IPS-20b (cell line): Measurements from ENCODE around the gene BAMBI.

ENCODE experiments used
- H3K27ac ChIP-seq: one replicate; pipeline ENCODE4 v1.5.1; 2013; ENCODE audit warnings: low read length
- H3K27me3 ChIP-seq: 2 replicates; pipeline ENCODE4 v1.6.1; 2013; ENCODE audit warnings: mild to moderate bottlenecking, low read length, inconsistent platforms; ENCODE audit not compliant: insufficient read depth
- H3K36me3 ChIP-seq: 2 replicates; pipeline ENCODE4 v1.6.1; 2013; ENCODE audit warnings: low read depth, mild to moderate bottlenecking, inconsistent platforms, low read length, moderate library complexity; ENCODE audit not compliant: insufficient read depth
- H3K4me1 ChIP-seq: 2 replicates; pipeline ENCODE4 v1.6.1; 2013; ENCODE audit warnings: mild to moderate bottlenecking, control low read depth, inconsistent platforms, low read length, moderate library complexity; ENCODE audit not compliant: insufficient read depth
- H3K4me3 ChIP-seq: 2 replicates; pipeline ENCODE4 v1.5.1; 2013; ENCODE audit warnings: mild to moderate bottlenecking, low read length, inconsistent platforms
- H3K9ac ChIP-seq: 2 replicates; pipeline ENCODE4 v1.6.1; 2013; ENCODE audit warnings: low read depth, mild to moderate bottlenecking, inconsistent platforms, low read length, moderate library complexity
- H3K9me3 ChIP-seq: 2 replicates; pipeline ENCODE4 v1.6.1; 2013; ENCODE audit warnings: mild to moderate bottlenecking, low read depth, low read length, inconsistent platforms; ENCODE audit not compliant: insufficient read depth

BAMBI gene

DNA sequence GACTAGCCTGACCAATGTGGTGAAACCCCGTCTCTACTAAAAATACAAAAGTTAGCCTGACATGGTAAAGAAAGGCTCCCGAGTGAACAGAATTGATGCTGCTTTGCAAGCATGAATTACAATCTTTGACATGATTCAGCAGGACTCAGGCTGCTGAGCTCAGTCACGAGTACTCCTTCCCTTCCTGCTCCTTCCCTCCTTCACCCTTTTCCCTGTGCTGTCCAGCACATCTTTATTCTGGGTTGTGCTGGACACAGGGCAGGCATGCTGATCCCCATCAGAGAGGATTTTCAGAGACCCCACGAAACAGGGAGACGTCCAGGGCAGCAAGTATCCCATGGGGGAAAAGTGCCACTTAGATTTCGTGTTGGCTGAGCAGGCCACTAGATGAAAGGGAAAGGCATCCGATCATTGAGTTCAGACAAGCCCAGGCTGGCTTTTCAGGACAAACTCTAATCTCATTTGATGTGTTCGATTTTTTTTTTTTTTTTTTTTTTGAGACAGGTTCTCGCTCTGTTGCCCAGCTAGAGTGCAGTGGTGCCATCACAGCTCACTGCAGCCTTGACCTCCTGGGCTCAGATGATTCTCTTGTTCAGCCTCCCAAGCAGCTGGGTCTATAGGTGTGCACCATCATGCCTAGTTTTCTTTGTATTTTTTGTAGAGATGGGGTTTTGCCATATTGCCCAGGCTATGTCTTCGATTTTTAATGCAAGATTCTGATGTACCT, 36.5 kb downstream of the BAMBI start:
- H3K9me3 ChIP-seq, result no peaks in the 10 kb centered on the region
- H3K36me3 ChIP-seq, result no peaks in the 10 kb centered on the region
- no peak overlapping the region for H3K27ac ChIP-seq
- no peaks in the 10 kb centered on the region for H3K4me1 ChIP-seq
- no peak overlapping the region for H3K9ac ChIP-seq
- no peak overlapping the region for H3K4me3 ChIP-seq
- H3K27me3 ChIP-seq, result no peaks in the 10 kb centered on the region

DNA sequence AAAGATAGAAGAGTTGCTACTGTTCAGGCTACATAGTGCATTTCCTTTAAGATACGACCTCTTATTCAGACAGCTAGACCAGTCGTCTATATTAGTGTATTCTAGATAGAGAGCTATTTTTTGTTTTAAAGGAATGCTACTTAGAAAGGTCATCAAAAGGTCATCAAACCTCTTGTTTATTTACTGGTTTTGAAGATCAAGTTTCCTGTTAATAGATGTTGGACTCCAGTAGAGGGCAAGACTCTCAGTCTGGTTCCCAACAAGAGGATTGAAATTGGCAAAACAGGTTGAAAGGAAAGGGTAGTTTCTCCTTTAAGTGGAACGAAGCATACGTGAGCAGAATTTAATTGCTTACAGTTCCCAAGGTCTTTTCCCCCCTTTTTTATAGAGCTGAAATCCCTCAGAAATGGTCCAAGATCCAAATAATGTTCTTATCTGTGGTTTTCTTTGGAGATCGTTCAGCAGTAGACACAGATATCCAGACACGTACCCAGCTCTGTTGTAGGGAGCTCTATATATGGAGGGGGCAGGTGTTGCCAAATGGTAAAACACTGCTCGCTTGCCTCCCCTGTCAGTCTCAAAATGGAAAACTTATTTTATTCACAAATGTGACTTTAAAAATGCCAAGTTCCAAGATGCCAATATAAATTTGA, 37.2 kb downstream of the BAMBI start:
- Histone ChIP-seq H3K27ac (no peak overlapping the region), H3K27me3 (no peaks in the 10 kb centered on the region), H3K9ac (no peak overlapping the region), H3K36me3 (no peaks in the 10 kb centered on the region), H3K4me1 (no peaks in the 10 kb centered on the region), H3K9me3 (no peaks in the 10 kb centered on the region), H3K4me3 (no peak overlapping the region)

DNA sequence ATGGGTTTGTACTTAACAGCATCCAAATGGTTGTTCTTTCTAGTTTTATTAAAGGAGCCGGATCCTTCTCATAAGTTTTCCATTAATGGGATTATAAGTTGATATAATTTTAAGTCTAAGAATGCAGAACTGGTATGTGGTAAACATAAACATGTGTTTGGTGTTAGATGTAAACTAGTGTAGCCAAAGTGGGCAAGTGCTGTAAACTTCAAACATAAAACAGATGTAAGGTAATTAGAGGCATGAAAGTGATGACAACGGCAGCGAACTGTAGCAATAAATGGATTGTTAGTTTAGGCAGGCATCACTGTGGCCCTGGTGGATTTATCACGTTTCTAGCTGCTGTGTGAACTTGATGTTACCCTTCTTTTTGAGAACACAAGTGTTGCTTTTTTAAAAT, 37.9 kb downstream of the BAMBI start:
- Histone ChIP-seq H3K4me1 (no peaks in the 10 kb centered on the region), H3K9ac (no peak overlapping the region), H3K27ac (no peak overlapping the region)

DNA sequence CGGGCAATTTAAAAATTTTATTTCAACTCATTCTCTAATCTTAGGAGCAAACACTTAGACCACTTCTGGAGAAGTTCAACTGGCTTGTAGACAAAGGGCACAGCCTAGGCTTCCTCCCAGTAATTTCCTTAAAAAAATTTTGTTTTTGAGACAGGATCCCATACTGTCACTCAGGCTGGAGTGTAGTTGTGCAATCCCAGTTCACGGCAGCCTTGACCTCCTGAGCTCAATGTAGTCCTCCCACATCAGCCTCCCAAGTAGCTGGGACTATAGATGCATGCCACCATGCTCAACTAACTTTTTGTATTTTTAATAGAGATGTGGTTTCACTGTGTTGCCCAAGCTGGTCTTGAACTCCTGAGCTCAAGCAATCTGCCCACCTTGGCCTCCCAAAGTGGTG, 38.4 kb downstream of the BAMBI start:
- no peak overlapping the region for H3K4me3 ChIP-seq
- no peaks in the 10 kb centered on the region for H3K36me3 ChIP-seq
- H3K27ac ChIP-seq, result no peak overlapping the region
- H3K4me1 ChIP-seq, result no peaks in the 10 kb centered on the region
- H3K9ac ChIP-seq, result no peak overlapping the region
- no peaks in the 10 kb centered on the region for H3K9me3 ChIP-seq
- H3K27me3 ChIP-seq, result peaks cover 2% of the 10 kb centered on the region

More for the DNA sequence above, 37.9 kb downstream of the BAMBI start:
- H3K4me3 ChIP-seq, result no peak overlapping the region
- no peaks in the 10 kb centered on the region for H3K27me3 ChIP-seq
- no peaks in the 10 kb centered on the region for H3K36me3 ChIP-seq
- H3K9me3 ChIP-seq, result no peaks in the 10 kb centered on the region

DNA sequence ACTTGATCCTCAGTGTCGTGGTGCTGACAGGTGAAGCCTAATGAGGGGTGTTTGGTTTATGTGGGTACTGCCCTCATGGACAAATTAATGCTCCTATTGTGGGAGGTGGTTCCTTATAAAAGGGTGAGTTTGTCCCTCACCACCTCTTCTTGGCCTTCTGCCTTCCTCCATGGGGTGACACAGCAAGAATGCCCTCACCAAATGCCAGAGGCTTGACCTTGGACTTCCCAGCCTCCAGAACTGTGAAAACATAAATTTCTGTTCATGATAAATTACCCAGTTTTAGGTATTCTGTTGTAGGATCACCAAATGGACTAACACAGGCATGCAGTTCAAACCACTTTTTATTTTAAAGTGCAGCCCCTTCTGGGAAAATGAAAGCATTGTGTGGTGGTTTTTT, 39.4 kb downstream of the BAMBI start:
- Histone ChIP-seq H3K27me3 (peaks cover 12% of the 10 kb centered on the region), H3K9ac (no peak overlapping the region), H3K4me1 (peaks cover 8% of the 10 kb centered on the region; the same call in 1 of the 2 replicates), H3K4me3 (no peak overlapping the region), H3K36me3 (no peaks in the 10 kb centered on the region), H3K9me3 (no peaks in the 10 kb centered on the region), H3K27ac (no peak overlapping the region)

DNA sequence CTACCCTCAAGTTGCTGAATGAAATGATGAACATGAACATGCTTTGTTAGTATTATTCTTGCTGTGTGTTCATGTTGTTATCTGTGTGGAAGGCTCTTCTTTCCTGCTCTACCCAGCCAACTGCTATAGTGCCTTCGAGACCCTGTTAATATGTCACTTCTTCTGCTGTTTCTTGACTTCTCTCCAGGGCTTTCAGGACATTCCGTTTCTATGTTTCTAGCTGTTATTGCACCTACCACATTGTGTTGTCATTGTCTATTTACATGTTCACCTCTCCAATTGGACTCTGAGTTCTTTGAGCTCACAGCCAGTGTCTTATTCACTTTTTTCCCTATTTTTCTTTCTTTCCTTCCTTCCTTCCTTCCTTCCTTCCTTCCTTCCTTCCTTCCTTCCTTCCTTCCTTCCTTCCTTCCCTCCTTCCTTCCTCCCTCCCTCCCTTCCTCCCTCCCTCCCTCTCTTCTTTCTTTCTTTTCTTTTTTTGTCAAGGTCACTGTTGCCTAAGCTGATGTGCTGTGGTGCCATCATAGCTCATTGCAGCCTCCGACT, 40.4 kb downstream of the BAMBI start:
- Histone ChIP-seq H3K4me3 (no peak overlapping the region), H3K4me1 (peaks cover 8% of the 10 kb centered on the region), H3K27ac (no peak overlapping the region), H3K9ac (no peak overlapping the region), H3K9me3 (no peaks in the 10 kb centered on the region), H3K36me3 (no peaks in the 10 kb centered on the region), H3K27me3 (peaks cover 22% of the 10 kb centered on the region)

DNA sequence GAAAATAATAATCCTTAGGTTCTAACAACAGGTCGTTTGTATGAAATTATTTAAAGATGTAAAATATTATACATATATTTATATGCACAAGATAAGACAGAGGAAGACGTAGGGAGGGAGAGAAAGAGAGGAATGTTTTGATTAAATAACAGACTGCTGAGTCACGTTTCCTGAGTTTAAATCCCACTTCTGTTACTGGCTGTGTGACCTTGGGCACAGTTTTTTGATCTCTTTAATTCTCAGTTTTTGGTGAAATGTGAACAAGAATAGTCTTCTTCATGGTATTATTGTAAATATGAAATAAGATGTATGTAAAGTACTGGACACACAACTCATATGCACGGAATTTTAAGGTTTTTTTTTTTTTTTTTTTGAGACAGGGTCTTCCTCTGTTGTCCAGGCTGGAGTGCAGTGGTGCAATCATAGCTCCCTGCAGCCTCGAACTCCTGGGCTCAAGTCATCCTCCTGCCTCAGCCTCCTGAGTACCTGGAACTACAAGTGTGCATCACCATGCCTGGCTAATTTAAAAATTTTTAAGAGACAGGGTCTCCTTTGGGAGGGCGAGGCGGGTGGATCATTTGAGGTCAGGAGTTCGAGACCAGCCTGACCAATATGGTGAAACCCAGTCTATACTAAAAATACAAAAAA, 42.6 kb downstream of the BAMBI start:
- no peaks in the 10 kb centered on the region for H3K36me3 ChIP-seq
- no peak overlapping the region for H3K4me3 ChIP-seq
- peaks cover 8% of the 10 kb centered on the region for H3K4me1 ChIP-seq
- no peak overlapping the region for H3K27ac ChIP-seq
- peaks cover 35% of the 10 kb centered on the region for H3K27me3 ChIP-seq
- no peak overlapping the region for H3K9ac ChIP-seq
- H3K9me3 ChIP-seq, result no peaks in the 10 kb centered on the region

DNA sequence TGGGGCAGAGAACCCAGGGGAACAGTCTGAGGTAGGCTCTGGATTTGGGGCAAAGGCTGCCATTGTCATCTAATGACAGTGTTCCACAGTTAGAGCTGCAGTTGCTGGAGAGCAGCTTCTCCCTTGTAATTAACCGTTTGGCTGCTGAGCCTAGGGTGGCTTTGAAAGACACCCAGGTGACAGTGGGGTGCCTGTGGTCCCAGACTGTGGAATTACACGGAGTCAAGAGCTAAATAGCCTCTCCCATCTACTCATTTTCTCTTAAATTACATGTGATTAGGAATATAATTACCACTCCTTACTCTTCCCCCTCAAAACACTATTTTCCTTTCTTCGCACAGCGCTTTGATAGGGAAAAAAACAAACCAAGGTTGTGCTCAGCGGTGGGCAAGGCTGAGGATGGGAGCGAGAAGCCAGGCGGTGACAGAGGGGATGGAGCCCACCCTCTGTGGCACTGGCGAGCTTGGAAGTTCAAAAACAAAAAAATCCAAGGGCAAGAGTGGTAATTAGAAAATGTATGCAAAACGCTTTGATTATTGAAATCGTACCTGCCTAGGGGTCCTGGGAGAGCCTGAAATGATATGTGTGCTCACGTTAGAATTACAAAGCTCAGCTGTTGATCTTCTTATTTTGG, 44.1 kb downstream of the BAMBI start:
- H3K27ac ChIP-seq, result no peak overlapping the region
- no peaks in the 10 kb centered on the region for H3K36me3 ChIP-seq
- H3K4me1 ChIP-seq, result peaks cover 8% of the 10 kb centered on the region
- H3K9ac ChIP-seq, result peak overlapping the region; percentile 69; the same call in 1 of the 2 replicates
- H3K9me3 ChIP-seq, result no peaks in the 10 kb centered on the region
- H3K27me3 ChIP-seq, result peaks cover 35% of the 10 kb centered on the region
- peak overlapping the region; percentile 81 for H3K4me3 ChIP-seq

DNA sequence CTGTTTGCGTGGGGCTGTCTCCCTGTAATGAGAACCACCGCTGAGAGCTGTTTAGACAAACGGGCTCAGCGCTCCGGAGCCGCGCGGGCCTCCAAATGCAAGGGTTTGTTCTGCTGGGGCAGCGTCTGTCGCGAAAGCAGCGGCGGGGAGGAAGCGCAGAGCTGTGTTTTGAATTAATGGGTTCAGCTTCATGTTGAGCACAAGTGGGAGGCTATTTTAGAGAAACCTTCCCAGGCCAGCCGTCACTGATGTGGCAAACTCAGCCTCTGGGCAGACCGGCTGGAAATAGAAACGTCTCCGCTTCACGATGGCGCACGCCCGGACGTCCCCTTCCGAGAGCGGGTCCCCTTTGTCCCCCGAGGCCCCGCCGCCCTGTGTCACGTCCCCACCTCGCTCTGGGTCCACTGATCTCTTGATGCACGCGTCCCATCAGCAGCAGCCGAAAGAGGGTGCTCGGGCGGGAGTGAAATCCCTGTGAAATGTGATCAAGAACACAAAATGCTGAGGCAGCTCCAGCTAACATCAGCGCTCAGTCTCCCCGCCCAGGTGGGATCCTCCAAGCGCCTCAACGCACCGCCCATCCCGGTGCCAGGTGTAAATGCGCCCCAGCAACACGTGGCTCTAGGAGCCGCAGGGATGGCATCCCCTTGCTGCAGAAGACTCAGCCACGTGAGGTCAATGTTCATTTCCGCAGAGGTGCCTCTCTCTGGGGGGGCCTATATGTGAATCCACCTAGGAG, 44.9 kb downstream of the BAMBI start:
- no peak overlapping the region for H3K27ac ChIP-seq
- peak overlapping the region; percentile 69; the same call in 1 of the 2 replicates for H3K9ac ChIP-seq
- H3K27me3 ChIP-seq, result peaks cover 35% of the 10 kb centered on the region
- no peaks in the 10 kb centered on the region for H3K9me3 ChIP-seq
- H3K4me1 ChIP-seq, result peaks cover 8% of the 10 kb centered on the region
- no peaks in the 10 kb centered on the region for H3K36me3 ChIP-seq
- H3K4me3 ChIP-seq, result peak overlapping the region; percentile 81

DNA sequence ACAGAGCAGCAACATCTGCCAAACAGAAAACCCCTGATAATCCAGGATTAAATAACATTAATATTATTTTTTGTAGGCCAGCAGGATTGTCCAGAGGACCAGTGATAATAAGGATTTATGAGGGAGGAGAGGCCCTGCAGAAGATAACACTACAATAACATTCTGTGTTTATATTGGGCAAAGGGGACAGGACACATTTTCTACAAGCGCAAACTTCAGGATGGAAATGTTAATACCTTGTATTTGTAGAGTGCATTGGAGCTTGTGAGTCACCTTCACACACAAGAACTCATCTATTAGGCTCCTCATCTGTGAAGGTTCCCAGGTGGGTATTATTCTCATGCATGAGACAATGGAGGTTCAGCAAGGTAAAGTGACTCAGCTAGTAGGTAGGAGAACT, 51.0 kb downstream of the BAMBI start:
- H3K27ac ChIP-seq, result no peak overlapping the region
- H3K9me3 ChIP-seq, result no peaks in the 10 kb centered on the region
- no peak overlapping the region for H3K4me3 ChIP-seq
- H3K27me3 ChIP-seq, result peaks cover 6% of the 10 kb centered on the region
- no peak overlapping the region for H3K9ac ChIP-seq
- no peaks in the 10 kb centered on the region for H3K36me3 ChIP-seq
- H3K4me1 ChIP-seq, result no peaks in the 10 kb centered on the region
